Activated CD8-positive, alpha-beta T cell treated with anti-CD3 and anti-CD28 coated beads, Interleukin-2, amount 10 ng/mL, durations not matched to agents 7 days and 5 days (primary cell): Measurements from ENCODE around the gene XRCC4. TPM values are rescaled to one million over a fixed set of nuclear protein-coding genes. Genes with fewer than 3 reads are reported as not detected.

Experiments
- total RNA-seq, 2 experiments: library from RNA; stranded (reverse); gene quantifications; one replicate each; pipeline ENCODE4 v1.2.3, GENCODE V29; 2021

XRCC4 gene
- total RNA-seq, 2 experiments from 2014 or later = 12.6 to 13.4 TPM

Other genes starting within 250 kb of the XRCC4 start
- 10 to 100 TPM; 76.6 to 80.1 TPM for gene TMEM167A, start 153 bp upstream of the XRCC4 start, total RNA-seq